Measurements from ENCODE around the gene KMT5B. TPM values are rescaled to one million over a fixed set of nuclear protein-coding genes. Genes with fewer than 3 reads are reported as not detected.
A peak's percentile ranks its signal among the peaks of the same experiment; 100 is the strongest.

KMT5B gene
- total and polyA plus RNA-seq, 2 donors from 2014 or later = 15.8 to 54.2 TPM

DNA sequence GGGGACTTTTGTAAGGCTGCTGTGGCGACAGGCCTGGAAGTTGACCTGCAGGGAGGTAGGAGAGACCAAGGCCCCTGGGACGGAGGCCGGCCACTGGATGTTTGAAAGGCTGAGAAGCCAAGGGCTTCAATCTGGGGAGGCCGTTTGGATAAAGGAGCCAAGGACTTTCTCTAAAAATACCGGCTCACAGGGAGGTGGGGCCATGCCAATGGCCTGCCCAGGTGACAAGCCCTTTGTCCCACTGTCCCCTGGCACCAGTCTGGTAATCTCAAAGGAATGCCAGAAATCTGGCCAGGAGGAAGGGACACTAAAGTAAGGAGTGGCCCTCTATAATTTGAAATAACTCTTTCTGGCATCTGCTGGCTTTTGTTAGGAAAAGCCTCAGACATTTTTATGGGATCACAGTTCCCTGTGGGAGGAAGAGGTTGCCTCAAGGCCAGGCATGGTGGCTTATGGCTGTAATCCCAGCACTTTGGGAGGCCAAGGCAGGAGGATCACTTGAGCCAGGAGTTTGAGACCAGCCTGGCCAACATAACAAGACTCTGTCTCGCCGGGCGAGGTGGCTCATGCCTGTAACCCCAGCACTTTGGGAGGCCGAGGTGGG is 90.1 kb downstream of the KMT5B start:
- Histone ChIP-seq H3K27ac (ENCODE audit: low read depth in 2 of 2, low read length in 2 of 2) (peak overlapping the region; percentile 59 to 71), H3K4me1 (ENCODE audit: control insufficient read depth in 2 of 3, insufficient read depth in 2 of 3, low read depth in 1 of 3, low read length in 3 of 3) (peaks cover 0 to 14% (median 7%) of the 10 kb centered on the region in 3 donors), H3K9me3 (ENCODE audit: control insufficient read depth in 2 of 3, insufficient read depth in 1 of 3, low read length in 3 of 3) (no peaks in the 10 kb centered on the region), H3K9ac (ENCODE audit: low read length in 3 of 3) (no peak overlapping the region), H3K4me3 (ENCODE audit: low read length in 3 of 3) (no peak overlapping the region), H3K27me3 (ENCODE audit: control insufficient read depth, insufficient read depth, low read length) (no peaks in the 10 kb centered on the region), H3K36me3 (ENCODE audit: control insufficient read depth in 2 of 3, insufficient read depth in 3 of 3, low read length in 3 of 3) (no peaks in the 10 kb centered on the region)
- intact Hi-C loops (cut with DNase I) = no loop called here
- FAIRE-seq = no peak
- TF ChIP-seq CTCF (IDR thresholded peaks at IDR 0.05; ENCODE audit: borderline replicate concordance, extremely low read depth, insufficient read depth) = no peak
- DNase-seq = peak in 1 of 5 donors; percentile 49

GRCh38 chr11:68121067-68121899 is 91.8 kb downstream of the KMT5B start, which contains the start of gene CHKA:
Gene CHKA, minus strand, starts transcription at chr11:68121388. Its CDS starts 211 bp downstream, at chr11:68121177.
- DNase-seq (peak; percentile 94 to 98 (median 97)), FAIRE-seq (no peak)
- Histone ChIP-seq H3K27me3 (ENCODE audit: control insufficient read depth, insufficient read depth, low read length) (no peaks in the 10 kb centered on the region), H3K9me3 (ENCODE audit: control insufficient read depth in 2 of 3, insufficient read depth in 1 of 3, low read length in 3 of 3) (no peaks in the 10 kb centered on the region), H3K27ac (ENCODE audit: low read depth in 2 of 2, low read length in 2 of 2) (peak within 1 kb of the TSS; percentile 92 to 99), H3K36me3 (ENCODE audit: control insufficient read depth in 2 of 3, insufficient read depth in 3 of 3, low read length in 3 of 3) (no peaks in the 10 kb centered on the region), H3K4me1 (ENCODE audit: control insufficient read depth in 2 of 3, insufficient read depth in 2 of 3, low read depth in 1 of 3, low read length in 3 of 3) (peaks cover 0 to 12% (median 3%) of the 10 kb centered on the region in 3 donors), H3K4me3 (ENCODE audit: low read length in 3 of 3) (peak within 1 kb of the TSS; percentile 90 to 93 (median 93)), H3K9ac (ENCODE audit: low read length in 3 of 3) (peak within 1 kb of the TSS; percentile 71 to 89 (median 85))
- intact Hi-C loops (cut with DNase I) = no loop called here
- no peak for TF ChIP-seq CTCF (IDR thresholded peaks at IDR 0.05; ENCODE audit: borderline replicate concordance, extremely low read depth, insufficient read depth)

DNA sequence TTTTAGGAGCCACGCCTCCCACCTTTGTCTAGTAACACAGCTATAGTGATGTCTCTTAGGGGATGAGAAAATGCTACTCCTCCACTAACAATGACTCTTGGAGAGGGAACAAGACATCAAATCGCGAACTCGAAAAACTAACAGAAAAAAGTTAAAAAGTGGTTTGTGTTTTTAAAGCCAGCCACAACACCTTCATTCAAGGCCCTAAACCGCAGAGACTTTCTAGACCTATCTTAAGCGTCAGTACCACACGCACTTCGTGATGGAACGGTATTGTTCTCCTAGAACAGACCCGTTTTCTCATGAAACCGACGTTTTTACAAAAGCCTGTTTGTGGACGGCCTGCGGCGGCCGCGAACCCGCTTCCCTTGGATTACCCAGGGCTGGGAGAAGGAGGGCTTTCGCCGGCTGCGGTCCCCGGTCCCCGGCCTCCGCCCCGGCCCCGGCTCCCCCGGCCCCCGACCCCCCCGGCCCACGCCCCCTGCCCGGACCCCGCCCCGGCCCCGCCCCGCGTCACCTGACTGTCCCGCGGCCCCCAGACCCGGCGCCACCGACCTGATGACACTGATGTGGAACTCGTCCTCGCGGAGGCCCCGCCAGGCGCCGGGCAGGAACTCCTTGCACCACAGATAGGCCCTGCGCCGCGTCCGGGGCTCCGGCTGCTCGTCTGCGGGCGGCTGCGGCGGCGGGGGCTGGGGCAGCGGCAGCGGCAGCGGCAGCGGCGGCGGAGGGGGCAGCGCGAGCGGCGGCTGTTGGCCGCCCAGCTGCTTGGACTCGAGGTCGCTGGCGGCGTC is 92.6 kb downstream of the KMT5B start:
- no peaks in the 10 kb centered on the region for H3K9me3 ChIP-seq (ENCODE audit: control insufficient read depth in 2 of 3, insufficient read depth in 1 of 3, low read length in 3 of 3)
- peak overlapping the region; percentile 81 to 85 for H3K27ac ChIP-seq (ENCODE audit: low read depth in 2 of 2, low read length in 2 of 2)
- no peaks in the 10 kb centered on the region for H3K27me3 ChIP-seq (ENCODE audit: control insufficient read depth, insufficient read depth, low read length)
- no peaks in the 10 kb centered on the region for H3K36me3 ChIP-seq (ENCODE audit: control insufficient read depth in 2 of 3, insufficient read depth in 3 of 3, low read length in 3 of 3)
- H3K4me1 ChIP-seq (ENCODE audit: control insufficient read depth in 2 of 3, insufficient read depth in 2 of 3, low read depth in 1 of 3, low read length in 3 of 3) = peaks cover 0 to 12% (median 3%) of the 10 kb centered on the region in 3 donors
- no peak for FAIRE-seq
- peak; percentile 60 to 91 (median 75) for DNase-seq
- H3K9ac ChIP-seq (ENCODE audit: low read length in 3 of 3) = peak overlapping the region; percentile 71 to 87 (median 85)
- intact Hi-C loops (cut with DNase I) = no loop called here
- peak overlapping the region; percentile 90 to 93 (median 93) for H3K4me3 ChIP-seq (ENCODE audit: low read length in 3 of 3)
- no peak for TF ChIP-seq CTCF (IDR thresholded peaks at IDR 0.05; ENCODE audit: borderline replicate concordance, extremely low read depth, insufficient read depth)
